Breast epithelium (tissue), 4 donors: ENCODE results near the gene THRA. TPM values are rescaled to one million over a fixed set of nuclear protein-coding genes. Genes with fewer than 3 reads are reported as not detected.

Source experiments
- DNase-seq, 2 donors: peaks; one replicate each; pipeline ENCODE4 v3.0.0-alpha.2; 2019; ENCODE audit warnings: low spot score in 2 of 2
- H3K27ac ChIP-seq, 2 donors: fragments of 200-600 bp; sonication (generic) in 1 of 2; one replicate each; pipeline ENCODE4 v1.5.1; 2016 to 2019; ENCODE audit warnings: mild to moderate bottlenecking in 1 of 2
- H3K27me3 ChIP-seq, 2 donors: fragments of 200-600 bp; sonication (generic) in 1 of 2; one replicate each; pipeline versions ENCODE4 v1.5.1 to v1.6.0; 2017 to 2019; ENCODE audit warnings: control low read depth in 1 of 2, mild to moderate bottlenecking in 1 of 2
- H3K36me3 ChIP-seq: fragments of 200-600 bp; one replicate; pipeline ENCODE4 v1.5.1; 2019
- H3K4me1 ChIP-seq, 2 donors: fragments of 200-600 bp; sonication (generic); one replicate each; pipeline ENCODE4 v1.5.1; 2016 to 2019; ENCODE audit warnings: control low read depth in 1 of 2
- H3K4me3 ChIP-seq, 3 donors: fragments of 200-600 bp; sonication (generic); 1 replicate in 2 of 3; 2 replicates in 1 of 3; pipeline ENCODE4 v1.5.1; 2016 to 2019; ENCODE audit warnings: mild to moderate bottlenecking in 3 of 3, moderate library complexity in 2 of 3
- H3K9me3 ChIP-seq, 2 donors: fragments of 200-600 bp; sonication (generic) in 1 of 2; one replicate each; pipeline ENCODE4 v1.5.1; 2016 to 2019; ENCODE audit warnings: control low read depth in 1 of 2
- CTCF ChIP-seq, 3 donors: fragments of 450-650 bp; IDR thresholded peaks; one replicate each; pipeline ENCODE4 v1.5.1; 2016 to 2017; ENCODE audit warnings: antibody characterized with exemption in 3 of 3, mild to moderate bottlenecking in 3 of 3, moderate library complexity in 3 of 3
- POLR2A ChIP-seq: fragments of 450-650 bp; IDR thresholded peaks from one replicate; pipeline ENCODE4 v1.6.1; 2016; ENCODE audit warnings: antibody characterized with exemption, mild to moderate bottlenecking, moderate library complexity
- POLR2AphosphoS5 ChIP-seq, 3 donors: sonication (generic); formaldehyde crosslinking; IDR thresholded peaks; one replicate each; pipeline ENCODE4 v1.6.1; 2017; ENCODE audit warnings: antibody characterized with exemption in 3 of 3
- intact Hi-C: fragments of 100-400 bp; cut with DNase I; formaldehyde crosslinking; loops from one replicate; pipeline ENCODE4 v1.15.1; 2023; ENCODE audit warnings: low total_unique reads
- total RNA-seq, 3 donors: library from RNA; depleted of rRNA; stranded (reverse); fragments of >200 nt; gene quantifications; one replicate each; pipeline ENCODE4 v1.1.0, GENCODE V29; 2016

THRA gene
- total RNA-seq, 3 donors from 2014 or later, result 41.6 to 61.0 (median 48.1) TPM

GRCh38 chr17:40110026-40110845 lies 47.5 kb downstream of the THRA start:
- Histone ChIP-seq H3K27me3 (no peaks in the 10 kb centered on the region), H3K4me3 (no peak overlapping the region), H3K4me1 (peaks cover 3 to 67% of the 10 kb centered on the region in 2 donors), H3K36me3 (no peaks in the 10 kb centered on the region), H3K27ac (peak overlapping the region; percentile 98 to 99), H3K9me3 (no peaks in the 10 kb centered on the region)
- intact Hi-C loops, result loop anchor here (10.0 kb wide), 1 partner anchor 45 kb away; the partner anchor contains the start of gene THRA
- peak; percentile 41 to 51 for DNase-seq
- TF ChIP-seq POLR2A, result no peak
- no peak for TF ChIP-seq CTCF (IDR thresholded peaks at IDR 0.05)
- TF ChIP-seq POLR2AphosphoS5 (IDR thresholded peaks at IDR 0.05), result no peak

GRCh38 chr17:40111221-40112128 lies 48.7 kb downstream of the THRA start:
- peaks cover 3 to 62% of the 10 kb centered on the region in 2 donors for H3K4me1 ChIP-seq
- peak overlapping the region; percentile 98 to 99 for H3K27ac ChIP-seq

DNA sequence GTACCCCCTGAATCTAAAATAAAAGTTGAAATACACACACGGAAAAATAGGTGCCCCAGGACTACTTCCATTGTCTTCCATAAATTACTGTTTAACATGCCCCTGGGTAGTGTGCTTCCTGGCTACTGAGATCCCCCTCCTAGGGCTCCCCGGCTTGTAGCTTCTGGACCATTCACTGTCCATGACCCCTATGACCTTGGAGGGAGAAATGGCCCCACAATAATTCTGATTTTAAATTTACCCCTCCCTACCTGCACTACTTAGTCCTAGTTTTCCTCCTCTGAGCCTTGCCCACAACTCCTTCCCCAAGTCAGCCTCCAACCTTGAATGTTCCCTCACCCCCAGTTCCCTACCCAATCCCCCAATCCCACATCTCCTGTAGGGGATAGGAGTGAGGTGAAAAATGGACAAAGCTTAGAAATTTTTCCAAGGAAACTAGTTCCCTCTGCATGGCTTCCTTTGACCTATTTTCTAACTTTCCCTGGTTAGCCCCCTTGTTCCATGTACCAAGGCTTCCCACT lies 49.5 kb downstream of the THRA start:
- no peaks in the 10 kb centered on the region for H3K36me3 ChIP-seq
- peak in 1 of 2 donors; percentile 17 for DNase-seq
- peaks cover 3 to 62% of the 10 kb centered on the region in 2 donors for H3K4me1 ChIP-seq
- intact Hi-C loops, result loop anchor here (10.0 kb wide), 1 partner anchor 47 kb away; the partner anchor contains the start of gene THRA
- TF ChIP-seq CTCF (IDR thresholded peaks at IDR 0.05) (no peak), POLR2AphosphoS5 (IDR thresholded peaks at IDR 0.05) (no peak), POLR2A (no peak)
- peak overlapping the region; percentile 98 to 99 for H3K27ac ChIP-seq
- H3K4me3 ChIP-seq, result peak overlapping the region in 2 of 3 donors; percentile 50 to 63
- no peaks in the 10 kb centered on the region for H3K9me3 ChIP-seq
- H3K27me3 ChIP-seq, result no peaks in the 10 kb centered on the region

More at GRCh38 chr17:40111221-40112128, 48.7 kb downstream of the THRA start:
- Histone ChIP-seq H3K4me3 (peak overlapping the region in 2 of 3 donors; percentile 2 to 40), H3K27me3 (no peaks in the 10 kb centered on the region), H3K9me3 (no peaks in the 10 kb centered on the region), H3K36me3 (no peaks in the 10 kb centered on the region)
- TF ChIP-seq POLR2A, result no peak
- peak; percentile 71 to 89 (median 74) for TF ChIP-seq POLR2AphosphoS5 (IDR thresholded peaks at IDR 0.05)
- TF ChIP-seq CTCF (IDR thresholded peaks at IDR 0.05), result peak; percentile 84 to 91 (median 85)
- DNase-seq, result peak; percentile 82 to 91
- intact Hi-C loops, result loop anchor here (10.0 kb wide), 1 partner anchor 47 kb away; the partner anchor contains the start of gene THRA

DNA sequence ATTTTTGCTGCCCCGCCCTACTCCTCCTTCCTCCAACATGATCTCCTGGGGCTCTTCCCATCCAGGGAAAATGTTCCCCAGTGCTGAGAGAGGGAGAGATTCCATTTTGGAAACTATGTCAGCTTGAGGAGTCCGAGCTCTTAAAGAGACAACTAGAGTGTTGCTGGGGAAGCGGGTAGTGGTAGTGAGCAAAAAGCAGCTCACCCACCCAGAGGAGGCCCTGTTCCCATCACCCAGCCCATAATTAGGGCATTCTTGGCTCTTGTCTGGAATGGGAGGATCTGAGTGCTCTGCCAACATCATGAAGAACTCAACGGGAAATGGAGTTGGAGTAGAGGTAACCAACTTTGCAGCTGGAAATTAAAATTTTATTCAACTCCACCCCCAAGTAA lies 49.9 kb downstream of the THRA start:
- no peaks in the 10 kb centered on the region for H3K9me3 ChIP-seq
- no peak for TF ChIP-seq CTCF (IDR thresholded peaks at IDR 0.05)
- no peak for TF ChIP-seq POLR2AphosphoS5 (IDR thresholded peaks at IDR 0.05)
- TF ChIP-seq POLR2A, result no peak
- intact Hi-C loops, result loop anchor here (10.0 kb wide), 1 partner anchor 48 kb away; the partner anchor contains the start of gene THRA
- H3K4me1 ChIP-seq, result peaks cover 1 to 57% of the 10 kb centered on the region in 2 donors
- H3K27me3 ChIP-seq, result no peaks in the 10 kb centered on the region
- no peaks in the 10 kb centered on the region for H3K36me3 ChIP-seq
- peak overlapping the region; percentile 98 to 99 for H3K27ac ChIP-seq
- peak; percentile 33 to 41 for DNase-seq
- H3K4me3 ChIP-seq, result peak overlapping the region in 2 of 3 donors; percentile 50 to 63
